AG08396 (cell line): ENCODE data around the gene TENT4A.

Source experiments
- DNase-seq: peaks from one replicate; pipeline ENCODE4 v3.0.0; 2012; ENCODE audit warnings: low spot score, mixed read lengths

TENT4A gene

GRCh38 chr5:6805841-6806240 is 92.6 kb downstream of the TENT4A start:
- DNase-seq = no peak
